ENCODE measurements around the gene PCDHGB6. TPM values are rescaled to one million over a fixed set of nuclear protein-coding genes. Genes with fewer than 3 reads are reported as not detected.
"Not testable (repeated sequence)": the region's sequence is repeated elsewhere in the genome, so short reads cannot be mapped to it uniquely, and the experiment has no call there.

The PCDHGB6 gene
- total RNA-seq, 2 donors from 2014 or later, result 9.5 to 17.2 TPM

GRCh38 chr5:141388661-141389060 lies 19.2 kb upstream of the PCDHGB6 start:
- H3K4me1 ChIP-seq (ENCODE audit: control insufficient read depth in 1 of 2, low read depth in 2 of 2), result no peaks in the 10 kb centered on the region
- H3K9me3 ChIP-seq, result peaks cover 95% of the 10 kb centered on the region
- no peak for TF ChIP-seq CTCF (IDR thresholded peaks at IDR 0.05)
- no peak overlapping the region for H3K4me3 ChIP-seq
- DNase-seq (ENCODE audit: low spot score) (no peak), ATAC-seq (ENCODE audit: insufficient number of reproducible peaks, low FRiP score, low read depth) (no peak)
- peaks cover 5% of the 10 kb centered on the region for H3K36me3 ChIP-seq
- H3K27me3 ChIP-seq (replicated peaks; ENCODE audit: insufficient read depth), result no peaks in the 10 kb centered on the region
- no peak overlapping the region for H3K27ac ChIP-seq

GRCh38 chr5:141389153-141390042 lies 18.4 kb upstream of the PCDHGB6 start:
- H3K4me3 ChIP-seq, result peak overlapping the region; percentile 12
- H3K4me1 ChIP-seq (ENCODE audit: control insufficient read depth in 1 of 2, low read depth in 2 of 2), result no peaks in the 10 kb centered on the region
- no peak for DNase-seq (ENCODE audit: low spot score)
- no peaks in the 10 kb centered on the region for H3K27me3 ChIP-seq (replicated peaks; ENCODE audit: insufficient read depth)
- H3K36me3 ChIP-seq, result peaks cover 5% of the 10 kb centered on the region
- H3K27ac ChIP-seq, result no peak overlapping the region
- H3K9me3 ChIP-seq, result peaks cover 95% of the 10 kb centered on the region
- ATAC-seq (ENCODE audit: insufficient number of reproducible peaks, low FRiP score, low read depth), result no peak
- TF ChIP-seq CTCF (IDR thresholded peaks at IDR 0.05), result no peak

- Histone ChIP-seq H3K4me1 (ENCODE audit: control insufficient read depth in 1 of 2, low read depth in 2 of 2) (no peaks in the 10 kb centered on the region), H3K27ac (no peak within 1 kb of the TSS), H3K36me3 (peaks cover 5% of the 10 kb centered on the region), H3K4me3 (peak within 1 kb of the TSS; percentile 32), H3K27me3 (replicated peaks; ENCODE audit: insufficient read depth) (no peaks in the 10 kb centered on the region), H3K9me3 (peaks cover 91% of the 10 kb centered on the region)
- DNase-seq (ENCODE audit: low spot score), result no peak
- ATAC-seq (ENCODE audit: insufficient number of reproducible peaks, low FRiP score, low read depth), result no peak
- no peak for TF ChIP-seq CTCF (IDR thresholded peaks at IDR 0.05)
Observed at GRCh38 chr5:141392429-141393198, 15.2 kb upstream of the PCDHGB6 start, which contains the start of gene PCDHGA8. Gene PCDHGA8 (plus strand): TSS chr5:141392633. CDS start chr5:141392814, 181 bp downstream.

- peaks cover 5% of the 10 kb centered on the region for H3K36me3 ChIP-seq
- no peaks in the 10 kb centered on the region for H3K27me3 ChIP-seq (replicated peaks; ENCODE audit: insufficient read depth)
- peak overlapping the region; percentile 23 for H3K4me3 ChIP-seq
- no peak overlapping the region for H3K27ac ChIP-seq
- DNase-seq (ENCODE audit: low spot score) (no peak), ATAC-seq (ENCODE audit: insufficient number of reproducible peaks, low FRiP score, low read depth) (no peak)
- peaks cover 93% of the 10 kb centered on the region for H3K9me3 ChIP-seq
- H3K4me1 ChIP-seq (ENCODE audit: control insufficient read depth in 1 of 2, low read depth in 2 of 2), result no peaks in the 10 kb centered on the region
- no peak for TF ChIP-seq CTCF (IDR thresholded peaks at IDR 0.05)
Observed at GRCh38 chr5:141393267-141393666, 14.6 kb upstream of the PCDHGB6 start.

GRCh38 chr5:141394401-141395187 lies 13.2 kb upstream of the PCDHGB6 start:
- not testable (repeated sequence) for DNase-seq (ENCODE audit: low spot score); H3K4me3 ChIP-seq; H3K27me3 ChIP-seq (replicated peaks; ENCODE audit: insufficient read depth); ATAC-seq (ENCODE audit: insufficient number of reproducible peaks, low FRiP score, low read depth); H3K4me1 ChIP-seq (ENCODE audit: control insufficient read depth in 1 of 2, low read depth in 2 of 2); H3K36me3 ChIP-seq; H3K27ac ChIP-seq
- H3K9me3 ChIP-seq, result peaks cover 92% of the 10 kb centered on the region
